HCT116 (cell line): Measurements from ENCODE around the gene CDK9.

Source experiments
- CTCF ChIP-seq, 3 experiments: fragments of 200-600 bp in 1 of 3; sonication (generic) in 1 of 3; IDR thresholded peaks in 2 of 3; conservative IDR thresholded peaks in 1 of 3; 2 replicates each; pipeline ENCODE4 v1.5.1; 2012 to 2017; ENCODE audit warnings: low read depth in 2 of 3, low read length in 2 of 3, antibody characterized with exemption in 1 of 3, borderline replicate concordance in 1 of 3, control low read depth in 1 of 3, mild to moderate bottlenecking in 1 of 3, mixed read lengths in 1 of 3, mixed run types in 1 of 3, moderate library complexity in 1 of 3; ENCODE audit not compliant: insufficient read depth in 1 of 3
- ELF1 ChIP-seq: IDR thresholded peaks from 2 replicates; pipeline ENCODE4 v1.6.1; 2012; ENCODE audit warnings: low read depth, borderline replicate concordance
- JUND ChIP-seq: IDR thresholded peaks from 2 replicates; pipeline ENCODE4 v1.6.1; 2012
- MAX ChIP-seq: IDR thresholded peaks from 2 replicates; pipeline ENCODE4 v1.6.1; 2012
- POLR2AphosphoS5 ChIP-seq: IDR thresholded peaks from 2 replicates; pipeline ENCODE4 v1.6.1; 2011; ENCODE audit warnings: mild to moderate bottlenecking, low read depth, low read length, moderate library complexity
- SP1 ChIP-seq: IDR thresholded peaks from 2 replicates; pipeline ENCODE4 v1.6.1; 2012; ENCODE audit warnings: low read depth
- ZFX ChIP-seq: fragments of 450-650 bp; IDR thresholded peaks from 2 replicates; pipeline ENCODE4 v1.6.1; 2017
- ZNF274 ChIP-seq: fragments of 200-500 bp; sonication (Bioruptor generic); IDR thresholded peaks from 2 replicates; pipeline ENCODE4 v1.6.1; 2014; ENCODE audit warnings: mild to moderate bottlenecking, low read depth, low read length, inconsistent platforms

- no peak for TF ChIP-seq ZNF274
- TF ChIP-seq MAX, result no peak
- no peak for TF ChIP-seq ELF1
- TF ChIP-seq SP1, result no peak
- TF ChIP-seq CTCF (IDR thresholded peaks at IDR 0.05 in 2 of 3, conservative IDR thresholded peaks at IDR 0.05 in 1 of 3; ENCODE audit: borderline replicate concordance in 1 of 3, insufficient read depth in 1 of 3, low read depth in 2 of 3, low read length in 2 of 3), result no peak
- TF ChIP-seq JUND, result no peak
- TF ChIP-seq ZFX, result no peak
- TF ChIP-seq POLR2AphosphoS5, result no peak
Observed at GRCh38 chr9:127810378-127811187, 24.7 kb downstream of the CDK9 start.
